Ramos (cell line): ENCODE results near the gene ANO3.

Source experiments
- in situ Hi-C: fragments of 300-500 bp; cut with MboI; formaldehyde crosslinking; loops from one replicate; pipeline ENCODE4 v1.14.3; 2022; ENCODE audit warnings: low sequenced_read_pairs; ENCODE audit not compliant: unreplicated experiment

The ANO3 gene

GRCh38 chr11:26698224-26698623 lies 366.3 kb downstream of the ANO3 start:
- in situ Hi-C loops: no loop called here

GRCh38 chr11:26700574-26701235 lies 368.8 kb downstream of the ANO3 start:
- in situ Hi-C loops: no loop called here

- in situ Hi-C loops: no loop called here
Observed at GRCh38 chr11:26702406-26702805, 370.5 kb downstream of the ANO3 start.

GRCh38 chr11:26703411-26704191 lies 371.7 kb downstream of the ANO3 start:
- in situ Hi-C loops: no loop called here

- in situ Hi-C loops: no loop called here
Observed at GRCh38 chr11:26704249-26704648, 372.3 kb downstream of the ANO3 start.

GRCh38 chr11:26706181-26706580 lies 374.3 kb downstream of the ANO3 start:
- in situ Hi-C loops: no loop called here

- in situ Hi-C loops: no loop called here
Observed at GRCh38 chr11:26708736-26709456, 377.0 kb downstream of the ANO3 start.

- in situ Hi-C loops: no loop called here
Observed at GRCh38 chr11:26710489-26710888, 378.6 kb downstream of the ANO3 start.

- in situ Hi-C loops: no loop called here
Observed at GRCh38 chr11:26712497-26712896, 380.6 kb downstream of the ANO3 start.
